Muscle layer of colon (tissue), 2 donors: ENCODE data around the gene BIK.

Source experiments
- H3K27ac ChIP-seq: one replicate; pipeline ENCODE4 v1.7.0; 2013; ENCODE audit warnings: low read depth, mild to moderate bottlenecking, low read length, moderate library complexity
- H3K27me3 ChIP-seq, 2 donors: one replicate each; pipeline ENCODE4 v1.7.0; 2013; ENCODE audit warnings: low read length in 2 of 2, mild to moderate bottlenecking in 2 of 2; ENCODE audit not compliant: insufficient read depth in 2 of 2, control insufficient read depth in 1 of 2
- H3K36me3 ChIP-seq: one replicate; pipeline ENCODE4 v1.7.0; 2013; ENCODE audit warnings: mild to moderate bottlenecking, low read length; ENCODE audit not compliant: insufficient read depth
- H3K4me1 ChIP-seq: one replicate; pipeline ENCODE4 v1.7.0; 2013; ENCODE audit warnings: mild to moderate bottlenecking, low read length; ENCODE audit not compliant: insufficient read depth
- H3K4me3 ChIP-seq, 2 donors: one replicate each; pipeline ENCODE4 v1.7.0; 2013; ENCODE audit warnings: low read length in 2 of 2, low read depth in 1 of 2, mild to moderate bottlenecking in 1 of 2, moderate library complexity in 1 of 2
- H3K9ac ChIP-seq: one replicate; pipeline ENCODE4 v1.7.0; 2013; ENCODE audit warnings: low read length
- H3K9me3 ChIP-seq: one replicate; pipeline ENCODE4 v1.7.0; 2013; ENCODE audit warnings: mild to moderate bottlenecking, low read length
- donor health status: abdominal sarcoma.
- donor health status: Adenocarcinoma of cecum.

The BIK gene

GRCh38 chr22:43156413-43156812, 45.9 kb downstream of the BIK start:
- no peak overlapping the region for H3K9ac ChIP-seq
- H3K27me3 ChIP-seq: no peaks in the 10 kb centered on the region
- H3K9me3 ChIP-seq: no peaks in the 10 kb centered on the region
- no peak overlapping the region for H3K27ac ChIP-seq
- no peaks in the 10 kb centered on the region for H3K36me3 ChIP-seq
- no peak overlapping the region for H3K4me3 ChIP-seq
- H3K4me1 ChIP-seq: peaks cover 4% of the 10 kb centered on the region

GRCh38 chr22:43157874-43158546, 47.5 kb downstream of the BIK start:
- H3K36me3 ChIP-seq: no peaks in the 10 kb centered on the region
- H3K9ac ChIP-seq: no peak overlapping the region
- no peaks in the 10 kb centered on the region for H3K27me3 ChIP-seq
- no peaks in the 10 kb centered on the region for H3K9me3 ChIP-seq
- no peak overlapping the region for H3K4me3 ChIP-seq
- no peaks in the 10 kb centered on the region for H3K4me1 ChIP-seq
- H3K27ac ChIP-seq: no peak overlapping the region

- H3K27ac ChIP-seq: no peak overlapping the region
- peaks cover 5% of the 10 kb centered on the region for H3K4me1 ChIP-seq
- H3K9me3 ChIP-seq: no peaks in the 10 kb centered on the region
- no peaks in the 10 kb centered on the region for H3K27me3 ChIP-seq
- no peak overlapping the region for H3K4me3 ChIP-seq
- no peak overlapping the region for H3K9ac ChIP-seq
- no peaks in the 10 kb centered on the region for H3K36me3 ChIP-seq
These were observed 48.4 kb downstream of the BIK start for GRCh38 chr22:43158778-43159483.

- Histone ChIP-seq H3K9me3 (no peaks in the 10 kb centered on the region), H3K4me3 (no peak overlapping the region), H3K9ac (no peak overlapping the region), H3K4me1 (peaks cover 5% of the 10 kb centered on the region), H3K36me3 (no peaks in the 10 kb centered on the region), H3K27me3 (no peaks in the 10 kb centered on the region), H3K27ac (no peak overlapping the region)
These were observed 49.1 kb downstream of the BIK start for GRCh38 chr22:43159484-43160178.

- no peak overlapping the region for H3K9ac ChIP-seq
- H3K4me3 ChIP-seq: no peak overlapping the region
- no peaks in the 10 kb centered on the region for H3K9me3 ChIP-seq
- no peaks in the 10 kb centered on the region for H3K27me3 ChIP-seq
- H3K4me1 ChIP-seq: peaks cover 5% of the 10 kb centered on the region
- no peaks in the 10 kb centered on the region for H3K36me3 ChIP-seq
- no peak overlapping the region for H3K27ac ChIP-seq
These were observed 50.1 kb downstream of the BIK start for GRCh38 chr22:43160497-43161126.

GRCh38 chr22:43162412-43163150, 52.0 kb downstream of the BIK start:
- Histone ChIP-seq H3K9ac (no peak overlapping the region), H3K4me1 (peaks cover 5% of the 10 kb centered on the region), H3K27me3 (no peaks in the 10 kb centered on the region), H3K4me3 (no peak overlapping the region), H3K9me3 (no peaks in the 10 kb centered on the region), H3K36me3 (peaks cover 8% of the 10 kb centered on the region), H3K27ac (no peak overlapping the region)

- Histone ChIP-seq H3K27me3 (no peaks in the 10 kb centered on the region), H3K4me1 (peaks cover 5% of the 10 kb centered on the region), H3K9ac (no peak overlapping the region), H3K9me3 (no peaks in the 10 kb centered on the region), H3K36me3 (peaks cover 14% of the 10 kb centered on the region), H3K27ac (no peak overlapping the region), H3K4me3 (no peak overlapping the region)
These were observed 52.8 kb downstream of the BIK start for GRCh38 chr22:43163241-43163795.

- no peak overlapping the region for H3K4me3 ChIP-seq
- no peak overlapping the region for H3K27ac ChIP-seq
- no peaks in the 10 kb centered on the region for H3K9me3 ChIP-seq
- no peaks in the 10 kb centered on the region for H3K27me3 ChIP-seq
- no peak overlapping the region for H3K9ac ChIP-seq
- peaks cover 14% of the 10 kb centered on the region for H3K36me3 ChIP-seq
- peaks cover 5% of the 10 kb centered on the region for H3K4me1 ChIP-seq
These were observed 54.1 kb downstream of the BIK start for GRCh38 chr22:43164636-43165035.

- H3K27ac ChIP-seq: no peak overlapping the region
- H3K36me3 ChIP-seq: peaks cover 21% of the 10 kb centered on the region
These were observed 55.8 kb downstream of the BIK start for GRCh38 chr22:43166132-43166930.

GRCh38 chr22:43167001-43167589, 56.5 kb downstream of the BIK start:
- H3K4me3 ChIP-seq: no peak overlapping the region
- no peak overlapping the region for H3K27ac ChIP-seq
- no peak overlapping the region for H3K9ac ChIP-seq
- H3K27me3 ChIP-seq: no peaks in the 10 kb centered on the region
- H3K36me3 ChIP-seq: peaks cover 28% of the 10 kb centered on the region
- peaks cover 5% of the 10 kb centered on the region for H3K4me1 ChIP-seq
- no peaks in the 10 kb centered on the region for H3K9me3 ChIP-seq

More at GRCh38 chr22:43166132-43166930, 55.8 kb downstream of the BIK start:
- Histone ChIP-seq H3K4me1 (peaks cover 5% of the 10 kb centered on the region), H3K27me3 (no peaks in the 10 kb centered on the region), H3K9ac (no peak overlapping the region), H3K4me3 (no peak overlapping the region), H3K9me3 (no peaks in the 10 kb centered on the region)
